Measurements from ENCODE around the gene TBX6. TPM values are rescaled to one million over a fixed set of nuclear protein-coding genes. Genes with fewer than 3 reads are reported as not detected.

TBX6 gene
- total RNA-seq, 1 experiment from 2014 or later: 1.4 TPM

DNA sequence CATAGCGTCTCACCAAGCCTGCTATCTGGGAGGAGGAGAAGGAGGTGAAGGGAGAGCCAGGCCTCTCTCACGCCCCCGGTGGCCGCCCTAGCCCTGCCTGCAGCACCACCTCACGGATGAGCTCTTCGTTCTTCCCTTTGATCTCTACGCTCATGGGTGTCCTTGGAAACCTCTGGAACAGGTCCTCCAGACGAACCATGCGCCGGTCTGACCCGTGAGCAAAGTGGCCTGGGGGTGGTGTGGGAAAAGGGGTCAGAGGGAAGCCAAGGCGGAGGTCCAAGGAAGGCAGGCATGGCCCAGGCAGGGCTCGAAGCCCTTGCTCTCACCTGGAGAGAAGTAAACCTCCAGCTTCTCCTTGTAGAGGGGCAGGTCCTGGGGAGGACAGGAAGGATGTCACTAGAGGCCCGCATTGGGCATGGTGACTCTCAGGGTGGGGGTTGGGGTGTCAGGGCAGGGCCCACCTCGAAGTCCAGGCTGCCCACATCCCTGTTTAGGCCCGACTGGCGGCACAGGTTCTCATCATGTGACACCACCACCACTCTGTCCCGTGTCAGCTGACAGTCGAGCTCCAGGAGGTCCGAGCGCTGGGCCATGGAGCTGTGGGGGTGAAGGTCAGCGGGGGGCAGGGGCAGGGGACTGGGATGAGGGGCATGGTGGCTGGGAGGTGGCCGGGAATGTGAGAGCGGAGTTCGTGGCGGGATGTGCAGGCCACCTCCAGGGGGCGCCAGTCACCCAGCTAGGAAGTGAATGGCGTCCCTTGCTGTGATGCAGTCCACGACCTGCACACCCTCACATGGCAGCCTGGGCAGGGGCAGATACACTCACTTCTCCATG lies 20.7 kb upstream of the TBX6 start:
- ChIA-PET POLR2A (interaction anchor here (1.4 kb wide), 1 partner anchor 22 kb away, joined by 3 read pairs; no protein-coding TSS in a partner anchor), RAD21 (ENCODE audit: low non-redundant PET in 1 of 2, low total read pairs in 2 of 2, uncharacterized antibody in 2 of 2, unreplicated experiment in 2 of 2) (interaction anchor here (0.5 to 1.7 kb wide), 2 partner anchors 22 to 297 kb away, joined by 3 to 6 read pairs; no protein-coding TSS in a partner anchor), CTCF (interaction anchor here (0.6 to 3.8 kb wide), 22 partner anchors 8 to 546 kb away, joined by 3 to 48 read pairs (median 3); partner anchors contain the start of genes CD2BP2, FBRS, TBX6 and ZNF747)
- Histone ChIP-seq H3K9me2 (ENCODE audit: insufficient read depth) (no peaks in the 10 kb centered on the region), H3K36me3 (ENCODE audit: control insufficient read depth in 1 of 2, insufficient read depth in 2 of 2, low read length in 2 of 2) (no peaks in the 10 kb centered on the region; a peak in 1 of 4 replicates), H3K4me3 (replicated peaks in 1 of 2; ENCODE audit: low read depth in 1 of 2, low read length in 2 of 2) (no peak overlapping the region), H3K9ac (ENCODE audit: low read length) (no peak overlapping the region), H3K79me2 (ENCODE audit: insufficient read depth, low read length) (no peaks in the 10 kb centered on the region), H4K20me1 (ENCODE audit: insufficient read depth) (no peaks in the 10 kb centered on the region), H2AFZ (ENCODE audit: low read depth, low read length, poor library complexity, severe bottlenecking) (no peak overlapping the region), H3K27ac (ENCODE audit: low read depth, low read length) (no peak overlapping the region), H3K9me3 (ENCODE audit: control insufficient read depth in 1 of 2, insufficient read depth in 1 of 2, low read depth in 1 of 2, low read length in 2 of 2) (no peaks in the 10 kb centered on the region), H3K27me3 (ENCODE audit: insufficient read depth, low read length) (no peaks in the 10 kb centered on the region), H3K4me1 (ENCODE audit: control insufficient read depth in 1 of 2, insufficient read depth in 2 of 2, low read length in 2 of 2) (peaks cover 15 to 43% of the 10 kb centered on the region in 2 experiments), H3K4me2 (ENCODE audit: low read length) (peak overlapping the region; percentile 51)
- DNase-seq (ENCODE audit: low read depth, low spot score) (no peak), ATAC-seq (peak; percentile 88)
- intact Hi-C loops (cut with micrococcal nuclease): no loop called here
- TF ChIP-seq SP1 (IDR thresholded peaks at IDR 0.05; ENCODE audit: low read depth) (no peak), MAX (IDR thresholded peaks at IDR 0.05) (no peak), POLR2A (IDR thresholded peaks at IDR 0.05; ENCODE audit: borderline replicate concordance, extremely low read depth, insufficient read depth, insufficient read length) (no peak), SRF (IDR thresholded peaks at IDR 0.05; ENCODE audit: low read depth) (no peak), EZH2phosphoT487 (IDR thresholded peaks at IDR 0.05; ENCODE audit: borderline replicate concordance) (no peak), ZNF274 (IDR thresholded peaks at IDR 0.05; ENCODE audit: low read depth, low read length) (no peak), CTCF (IDR thresholded peaks at IDR 0.05 in 2 of 3, conservative IDR thresholded peaks at IDR 0.05 in 1 of 3; ENCODE audit: borderline replicate concordance in 1 of 3, insufficient read depth in 1 of 3, low read depth in 2 of 3, low read length in 2 of 3) (peak; percentile 48 to 83 (median 81); a peak in 5 of 6 replicates), CEBPB (IDR thresholded peaks at IDR 0.05; ENCODE audit: low read depth) (no peak), EGR1 (IDR thresholded peaks at IDR 0.05; ENCODE audit: low read depth) (no peak), ZFX (IDR thresholded peaks at IDR 0.05) (no peak), ZBTB33 (IDR thresholded peaks at IDR 0.05; ENCODE audit: extremely low read depth, insufficient replicate concordance, low read length) (no peak), SIN3A (IDR thresholded peaks at IDR 0.05; ENCODE audit: low read depth) (no peak), RAD21 (IDR thresholded peaks at IDR 0.05; ENCODE audit: low read depth) (peak; percentile 82), TCF7L2 (IDR thresholded peaks at IDR 0.05; ENCODE audit: borderline replicate concordance, extremely low read depth, insufficient read depth, insufficient read length) (peak; percentile 84), FOSL1 (IDR thresholded peaks at IDR 0.05; ENCODE audit: low read depth) (no peak), ELF1 (IDR thresholded peaks at IDR 0.05; ENCODE audit: borderline replicate concordance, low read depth) (no peak), EZH2 (IDR thresholded peaks at IDR 0.05) (no peak)
- TF ChIP-seq, protein P1, sequence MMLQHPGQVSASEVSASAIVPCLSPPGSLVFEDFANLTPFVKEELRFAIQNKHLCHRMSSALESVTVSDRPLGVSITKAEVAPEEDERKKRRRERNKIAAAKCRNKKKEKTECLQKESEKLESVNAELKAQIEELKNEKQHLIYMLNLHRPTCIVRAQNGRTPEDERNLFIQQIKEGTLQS (IDR thresholded peaks at IDR 0.05): no peak
- no TSS peak for BruUV-seq (replicated peaks)

All from HCT116 (cell line).